Cardiac fibroblast (primary cell): ENCODE results near the gene PET117.
"Not testable (repeated sequence)": the region's sequence is repeated elsewhere in the genome, so short reads cannot be mapped to it uniquely, and the experiment has no call there.

ENCODE experiments used
- DNase-seq, 2 donors: peaks; one replicate each; pipeline versions ENCODE4 v3.0.0 to v3.0.0-alpha.2; 2010; ENCODE audit warnings: low read depth in 2 of 2
- H3K4me3 ChIP-seq, 2 donors: replicated peaks in 1 of 2; 1 replicate in 1 of 2; 2 replicates in 1 of 2; pipeline ENCODE4 v1.5.1; 2011; ENCODE audit warnings: low read depth in 2 of 2, low read length in 2 of 2, mild to moderate bottlenecking in 2 of 2, moderate library complexity in 1 of 2
- CTCF ChIP-seq: IDR thresholded peaks from one replicate; pipeline ENCODE4 v1.5.1; 2011; ENCODE audit warnings: low read depth, mild to moderate bottlenecking, low read length, inconsistent platforms

Gene PET117, protein sequence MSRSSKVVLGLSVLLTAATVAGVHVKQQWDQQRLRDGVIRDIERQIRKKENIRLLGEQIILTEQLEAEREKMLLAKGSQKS

GRCh38 chr20:18137412-18138265 lies at the start of gene PET117, which contains the start of gene KAT14:
TSS of gene PET117 (plus strand) at chr20:18137863. CDS start at chr20:18137956, 93 bp downstream.
TSS of gene KAT14 (plus strand) at chr20:18137863. CDS start at chr20:18142661, 4,798 bp downstream.
- no peak for TF ChIP-seq CTCF
- peak within 1 kb of the TSS; percentile 86 to 92 for H3K4me3 ChIP-seq
- DNase-seq: peak; percentile 92 to 96

GRCh38 chr20:18088298-18088697 lies 49.4 kb upstream of the PET117 start:
- not testable (repeated sequence) for DNase-seq

DNA sequence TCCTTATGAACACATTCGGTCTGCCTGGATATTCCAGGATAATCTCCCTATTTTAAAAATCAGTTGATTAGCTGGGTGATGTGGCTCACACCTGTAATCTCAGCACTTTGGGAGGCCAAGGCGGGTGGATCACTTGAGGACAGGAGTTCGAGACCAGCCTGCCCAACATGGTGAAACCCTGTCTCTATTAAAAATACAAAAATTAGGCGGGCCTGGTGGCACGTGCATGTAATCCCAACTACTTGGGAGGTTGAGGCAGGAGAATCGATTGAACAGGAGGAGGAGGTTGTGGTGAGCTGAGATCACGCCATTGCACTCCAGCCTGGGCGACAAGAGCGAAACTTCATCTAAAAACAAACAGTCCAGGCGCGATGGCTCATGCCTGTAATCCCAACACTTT lies 48.8 kb upstream of the PET117 start:
- DNase-seq, H3K4me3 ChIP-seq: not testable (repeated sequence)

More at GRCh38 chr20:18088298-18088697, 49.4 kb upstream of the PET117 start:
- not testable (repeated sequence) for H3K4me3 ChIP-seq

GRCh38 chr20:18090044-18090443 lies 47.6 kb upstream of the PET117 start:
- TF ChIP-seq CTCF: no peak
- no peak for DNase-seq
- no peak overlapping the region for H3K4me3 ChIP-seq

DNA sequence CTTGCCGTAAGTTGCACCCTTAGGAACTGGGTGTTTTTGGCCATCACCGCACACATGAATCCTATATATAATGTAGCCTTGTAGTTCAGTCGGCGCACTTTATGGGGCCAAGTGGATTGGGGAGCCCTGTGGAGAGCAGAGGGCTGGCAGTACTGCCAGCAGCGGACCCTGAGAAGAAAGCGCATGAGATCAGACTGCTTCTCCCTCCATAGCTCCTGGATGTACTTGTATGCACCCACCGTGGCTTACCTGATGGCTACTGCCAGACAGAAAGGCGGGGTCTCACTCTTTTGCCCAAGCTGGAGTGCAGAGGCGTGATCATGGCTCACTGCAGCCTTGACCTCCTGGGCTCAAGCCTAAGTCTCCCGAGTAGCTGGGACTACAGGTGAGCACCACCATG lies 47.2 kb upstream of the PET117 start:
- H3K4me3 ChIP-seq: no peak overlapping the region
- TF ChIP-seq CTCF: no peak
- DNase-seq: no peak

- H3K4me3 ChIP-seq: no peak overlapping the region
- no peak for TF ChIP-seq CTCF
- no peak for DNase-seq
Observed at GRCh38 chr20:18091623-18092022, 46.0 kb upstream of the PET117 start.

DNA sequence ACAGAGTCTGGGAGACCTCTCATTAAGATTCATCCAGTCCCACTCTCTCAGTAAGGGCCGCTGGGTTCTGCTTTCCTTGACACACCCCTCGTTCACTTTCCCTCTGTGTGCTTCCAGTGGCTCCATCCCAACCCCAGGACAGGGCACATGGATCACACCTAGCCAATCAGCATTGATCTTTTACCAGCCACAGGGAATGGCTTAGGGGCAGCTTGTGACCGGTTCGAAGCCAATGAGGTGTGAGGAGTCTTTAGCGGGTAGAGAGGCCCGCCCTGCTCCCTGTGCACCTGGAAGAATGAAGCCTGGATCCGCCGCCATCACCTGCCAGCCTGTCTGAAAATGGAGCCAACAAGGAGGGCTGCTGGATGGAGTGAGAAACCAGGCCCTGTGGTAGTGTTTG lies 44.8 kb upstream of the PET117 start:
- no peak for TF ChIP-seq CTCF
- no peak overlapping the region for H3K4me3 ChIP-seq
- DNase-seq: no peak
